ENCODE results near the gene CNBD2.
"Not testable (repeated sequence)": the region's sequence is repeated elsewhere in the genome, so short reads cannot be mapped to it uniquely, and the experiment has no call there.

CNBD2 gene

GRCh38 chr20:35975576-35976373, 7.4 kb downstream of the CNBD2 start:
- no peak for DNase-seq (ENCODE audit: low spot score)

- no peak for DNase-seq (ENCODE audit: low spot score)
Observed at GRCh38 chr20:35978041-35978513, 9.7 kb downstream of the CNBD2 start.

DNA sequence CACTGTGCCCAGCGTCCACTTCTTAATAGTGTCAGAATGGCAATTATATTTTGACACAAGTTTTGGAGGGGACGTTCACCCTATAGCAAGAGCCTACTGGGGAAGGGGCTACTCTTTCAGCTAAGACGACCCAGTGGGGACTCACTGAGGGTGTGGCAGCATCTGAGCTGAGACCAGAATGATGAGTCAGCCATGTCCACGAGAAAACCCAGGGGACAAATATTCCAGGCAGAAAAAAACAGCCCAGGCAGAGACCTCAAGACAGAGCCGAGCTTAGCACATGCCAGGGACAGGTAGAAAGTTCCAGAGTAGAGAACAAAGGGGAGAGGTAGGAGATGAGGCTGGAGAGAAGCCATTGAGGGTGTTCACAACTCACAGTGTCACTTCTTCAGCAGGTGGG, 11.2 kb downstream of the CNBD2 start:
- DNase-seq (ENCODE audit: low spot score), result no peak

GRCh38 chr20:35981969-35982368, 13.6 kb downstream of the CNBD2 start:
- no peak for DNase-seq (ENCODE audit: low spot score)

DNA sequence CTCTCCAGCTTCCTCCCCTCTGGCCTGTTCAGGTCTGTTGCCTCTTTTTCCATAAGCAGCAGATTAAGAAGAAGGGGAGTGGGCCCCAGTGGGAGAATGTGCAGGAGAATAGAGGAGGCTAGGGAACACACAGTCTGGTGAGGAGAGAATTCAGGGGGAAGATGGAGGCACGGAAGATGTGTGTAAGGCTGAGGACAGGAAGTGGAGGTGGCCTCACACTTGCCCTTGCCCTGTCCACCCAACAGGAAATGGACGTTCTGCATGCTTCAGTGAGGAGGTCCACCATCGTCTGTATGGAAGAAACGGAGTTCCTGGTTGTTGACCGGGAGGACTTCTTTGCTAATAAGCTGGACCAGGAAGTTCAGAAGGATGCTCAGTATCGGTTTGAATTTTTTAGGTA, 16.0 kb downstream of the CNBD2 start:
- no peak for DNase-seq (ENCODE audit: low spot score)

- DNase-seq (ENCODE audit: low spot score), result no peak
Observed at GRCh38 chr20:35985806-35986205, 17.4 kb downstream of the CNBD2 start.

DNA sequence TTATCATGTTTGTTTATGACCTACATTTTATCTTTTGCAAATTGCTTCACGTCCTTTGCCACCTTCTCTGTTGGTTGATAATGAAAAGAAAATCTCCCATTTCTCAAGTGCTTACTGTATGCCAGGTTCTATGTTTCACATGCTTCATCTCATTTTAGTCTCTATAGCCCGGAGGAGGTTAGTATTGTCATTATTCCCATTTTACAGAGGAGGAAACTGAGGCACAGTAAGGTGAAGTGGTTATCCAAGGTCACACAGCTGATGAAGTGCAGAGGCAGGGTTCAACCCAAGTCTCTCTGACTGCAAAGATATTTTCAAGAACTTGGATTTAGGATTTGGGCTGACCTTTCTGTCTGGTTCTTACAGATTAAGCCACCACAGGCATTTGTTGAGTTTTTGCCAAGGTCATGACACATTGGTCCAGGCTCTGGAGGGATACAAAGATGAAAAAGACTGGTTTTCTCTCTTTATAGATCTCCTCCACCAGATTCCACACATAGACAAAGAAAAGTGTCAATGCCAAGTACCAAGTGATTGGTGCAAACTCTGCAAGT, 20.6 kb downstream of the CNBD2 start:
- DNase-seq (ENCODE audit: low spot score), result no peak

DNA sequence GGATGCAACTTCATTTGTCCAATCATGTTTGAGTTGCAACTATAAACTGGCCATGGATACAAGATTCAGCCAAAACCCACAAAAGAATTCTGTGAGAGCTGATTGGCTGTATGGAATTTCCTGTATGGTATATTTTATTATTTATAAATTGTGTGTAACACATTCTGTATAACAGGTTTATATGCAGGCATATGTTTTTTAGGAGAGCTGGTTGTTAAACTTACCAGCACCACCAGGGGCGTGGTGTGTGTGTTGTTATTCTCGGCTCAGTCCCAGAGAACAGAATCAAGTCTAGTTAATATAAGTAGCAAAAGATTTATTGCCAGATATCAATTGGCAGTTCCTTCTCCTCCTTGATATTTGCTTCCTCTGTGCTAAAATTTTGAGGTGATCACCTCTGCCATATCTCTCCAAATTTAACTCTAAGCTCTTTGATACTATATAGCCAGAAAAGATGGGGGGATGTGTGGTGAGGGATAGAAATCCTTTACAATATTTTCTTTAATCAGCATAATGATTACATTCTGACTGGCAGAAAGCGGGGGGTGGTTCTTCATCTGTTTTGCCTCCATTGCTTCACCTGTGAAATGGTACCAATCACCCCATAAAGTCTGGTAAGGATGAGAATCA, 22.9 kb downstream of the CNBD2 start:
- peak; percentile 61 for DNase-seq (ENCODE audit: low spot score)

- peak; percentile 90 for DNase-seq (ENCODE audit: low spot score)
Observed at GRCh38 chr20:35992713-35993335, 24.4 kb downstream of the CNBD2 start.

- DNase-seq (ENCODE audit: low spot score), result peak; percentile 87
Observed at GRCh38 chr20:35994994-35995453, 26.6 kb downstream of the CNBD2 start.

DNA sequence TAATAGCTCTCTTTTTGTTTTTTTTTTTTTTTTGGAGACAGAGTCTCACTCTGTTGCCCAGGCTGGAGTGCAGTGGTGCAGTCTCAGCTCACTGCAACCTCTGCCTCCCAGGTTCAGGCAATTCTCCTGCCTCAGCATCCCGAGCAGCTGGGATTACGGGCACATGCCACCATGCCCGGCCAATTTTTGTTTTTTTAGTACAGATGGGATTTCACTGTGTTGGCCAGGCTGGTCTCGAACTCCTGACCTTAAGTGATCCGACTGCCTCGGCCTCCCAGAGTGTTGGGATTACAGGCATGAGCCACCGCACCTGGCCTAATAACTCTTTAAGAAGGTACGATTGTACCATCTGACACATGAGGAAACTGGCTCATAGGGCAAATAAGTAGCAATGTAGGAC, 28.1 kb downstream of the CNBD2 start:
- DNase-seq (ENCODE audit: low spot score), result not testable (repeated sequence)

- not testable (repeated sequence) for DNase-seq (ENCODE audit: low spot score)
Observed at GRCh38 chr20:36001331-36001730, 32.9 kb downstream of the CNBD2 start.

DNA sequence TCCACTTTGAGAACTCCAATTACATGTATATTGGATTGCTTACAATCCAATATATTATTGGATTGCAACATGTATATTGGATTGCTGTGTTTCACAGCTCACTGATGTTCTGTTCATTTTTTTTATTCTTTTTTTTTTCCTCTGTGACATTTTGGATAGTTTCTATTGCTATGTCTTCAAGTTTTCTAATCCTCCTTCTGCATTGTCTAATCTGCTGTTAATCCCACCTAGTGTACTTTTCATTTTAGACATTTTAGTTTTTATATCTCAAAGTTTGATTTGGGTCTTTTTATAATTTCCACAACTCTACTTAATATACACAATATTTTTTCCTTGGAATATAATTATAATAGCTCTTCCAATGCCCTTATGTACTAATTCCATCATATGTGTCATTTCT, 34.5 kb downstream of the CNBD2 start:
- DNase-seq (ENCODE audit: low spot score), result no peak

GRCh38 chr20:36004045-36004444, 35.7 kb downstream of the CNBD2 start:
- DNase-seq (ENCODE audit: low spot score), result no peak

- DNase-seq (ENCODE audit: low spot score), result no peak
Observed at GRCh38 chr20:36008461-36009035, 40.2 kb downstream of the CNBD2 start.

DNA sequence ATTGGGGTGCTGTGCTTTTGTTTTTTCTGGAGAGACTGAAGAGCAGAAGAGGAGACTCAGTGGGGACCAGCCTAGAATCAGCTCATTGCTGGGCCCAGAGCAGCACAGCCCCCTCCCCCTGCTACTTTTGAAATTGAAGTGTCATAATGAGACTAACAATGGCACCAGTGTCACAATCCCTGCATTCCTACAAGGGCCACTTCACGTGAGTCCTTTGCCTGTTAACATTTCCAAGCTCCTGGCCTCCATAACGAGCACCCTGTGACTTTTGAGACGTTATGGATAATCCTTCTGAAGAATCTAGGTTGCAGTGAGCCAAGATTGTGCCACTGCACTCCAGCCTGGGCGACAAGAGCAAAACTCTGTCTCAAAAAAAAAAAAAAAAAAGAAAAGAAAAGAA, 41.7 kb downstream of the CNBD2 start:
- no peak for DNase-seq (ENCODE audit: low spot score)

GRCh38 chr20:36010825-36011224, 42.4 kb downstream of the CNBD2 start:
- no peak for DNase-seq (ENCODE audit: low spot score)

- no peak for DNase-seq (ENCODE audit: low spot score)
Observed at GRCh38 chr20:36015806-36016403, 47.5 kb downstream of the CNBD2 start.

GRCh38 chr20:36017048-36017951, 48.9 kb downstream of the CNBD2 start:
- no peak for DNase-seq (ENCODE audit: low spot score)

DNA sequence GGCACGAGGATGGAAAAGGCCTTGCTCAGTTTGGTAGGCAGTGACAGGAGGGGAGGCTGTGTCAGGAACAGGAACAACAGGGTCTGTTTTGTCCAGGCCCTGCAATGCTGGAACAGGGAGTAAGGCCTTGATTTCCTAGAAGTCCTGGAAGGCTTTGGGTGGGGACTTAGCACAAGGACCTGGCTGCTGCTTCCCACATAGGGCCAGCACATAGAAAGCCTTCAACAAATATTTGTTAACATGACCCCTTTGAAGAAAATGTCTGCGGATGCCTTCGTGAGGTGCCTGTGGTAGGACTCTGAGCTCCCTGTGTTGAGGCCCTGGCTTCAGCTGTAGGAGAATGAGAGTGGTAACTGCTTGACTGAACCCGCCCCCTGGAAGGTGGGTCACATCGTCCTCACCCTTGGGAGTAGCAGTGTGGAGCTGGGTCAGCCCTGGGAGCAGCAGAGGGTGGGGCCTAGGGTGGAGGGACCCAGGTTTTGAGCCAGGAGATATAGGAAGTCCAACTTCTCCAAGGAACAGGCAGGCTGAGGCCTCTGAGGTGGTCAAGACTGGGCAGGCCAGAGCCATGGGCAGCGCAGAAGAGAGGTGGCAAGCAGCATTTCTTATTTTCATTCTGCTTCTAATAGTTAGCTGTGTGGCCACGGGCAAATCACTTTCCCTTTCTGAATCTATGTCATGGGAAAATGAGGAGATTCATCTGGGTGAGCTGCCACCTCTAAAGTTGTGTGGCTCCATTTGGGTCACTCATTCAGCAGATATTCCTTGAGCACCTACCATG, 50.0 kb downstream of the CNBD2 start:
- DNase-seq (ENCODE audit: low spot score), result no peak
